Nephron (organoid): ENCODE results near the gene NCOA7.
"Not testable (repeated sequence)": the region's sequence is repeated elsewhere in the genome, so short reads cannot be mapped to it uniquely, and the experiment has no call there.

Source experiments
- H3K27ac Mint-ChIP-seq, 3 experiments: 2 replicates each; pipeline ENCODE4 v1.8.0; 2020; ENCODE audit warnings: mixed read lengths in 3 of 3, mild to moderate bottlenecking in 2 of 3, moderate library complexity in 1 of 3
- H3K27me3 Mint-ChIP-seq: 2 replicates; pipeline ENCODE4 v1.8.0; 2021; ENCODE audit warnings: low read depth, mild to moderate bottlenecking, moderate library complexity, mixed read lengths
- H3K36me3 Mint-ChIP-seq: 2 replicates; pipeline ENCODE4 v1.8.0; 2020; ENCODE audit warnings: low read depth, mixed read lengths
- H3K4me1 Mint-ChIP-seq: 2 replicates; pipeline ENCODE4 v1.8.0; 2020; ENCODE audit warnings: mixed read lengths
- H3K4me3 Mint-ChIP-seq, 3 experiments: 2 replicates each; pipeline ENCODE4 v1.8.0; 2020; ENCODE audit warnings: mild to moderate bottlenecking in 3 of 3, mixed read lengths in 3 of 3, moderate library complexity in 2 of 3
- H3K9me3 Mint-ChIP-seq: 2 replicates; pipeline ENCODE4 v1.8.0; 2020; ENCODE audit warnings: mixed read lengths
- CTCF ChIP-seq, 3 experiments: fragments of 200-600 bp; sonication (generic); IDR thresholded peaks; one replicate each; pipeline ENCODE4 v1.5.0; 2021; ENCODE audit warnings: antibody characterized with exemption in 3 of 3; ENCODE audit not compliant: unreplicated experiment in 3 of 3

The NCOA7 gene

DNA sequence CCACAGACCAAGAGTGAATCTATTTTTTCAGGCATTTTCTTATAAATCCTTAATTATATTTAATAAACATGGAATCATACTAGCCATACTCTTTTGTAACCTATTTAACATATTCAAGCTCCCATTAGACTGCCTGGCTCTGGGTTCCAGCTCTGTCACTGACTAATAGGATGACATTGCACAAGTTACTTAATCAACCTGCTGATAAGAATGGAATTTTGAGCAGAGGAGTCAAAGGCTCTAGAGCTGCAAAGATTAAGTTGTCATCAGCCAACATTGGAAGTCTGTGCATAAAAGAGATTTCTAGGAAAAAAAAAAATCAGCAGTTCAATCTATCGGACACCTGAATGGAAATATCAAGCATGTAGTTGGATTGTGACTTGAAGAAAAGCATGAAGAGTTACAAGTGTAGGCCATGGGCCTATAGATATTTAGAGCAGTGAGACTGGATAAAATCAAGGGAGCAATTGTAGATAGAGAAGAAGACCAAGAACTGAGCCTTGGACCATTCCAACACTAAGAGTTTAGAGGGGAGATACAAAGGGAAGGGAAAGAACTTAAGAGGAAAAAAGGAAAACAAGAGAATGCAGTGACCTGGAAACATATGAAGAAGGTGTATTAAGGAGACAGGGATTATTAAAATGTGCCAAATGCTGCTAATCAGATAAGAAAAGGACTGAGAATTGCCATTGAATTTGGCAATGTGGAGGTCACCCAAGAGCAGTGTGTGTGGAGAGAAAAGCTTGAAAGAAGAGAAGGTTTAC lies 154.8 kb downstream of the NCOA7 start:
- no peak for TF ChIP-seq CTCF (IDR thresholded peaks at IDR 0.05; ENCODE audit: unreplicated experiment in 3 of 3)
- H3K4me1 Mint-ChIP-seq = peaks cover 5% of the 10 kb centered on the region
- H3K36me3 Mint-ChIP-seq = no peaks in the 10 kb centered on the region
- no peaks in the 10 kb centered on the region for H3K27me3 Mint-ChIP-seq
- H3K27ac Mint-ChIP-seq = no peak overlapping the region
- no peaks in the 10 kb centered on the region for H3K9me3 Mint-ChIP-seq
- H3K4me3 Mint-ChIP-seq = no peak overlapping the region

DNA sequence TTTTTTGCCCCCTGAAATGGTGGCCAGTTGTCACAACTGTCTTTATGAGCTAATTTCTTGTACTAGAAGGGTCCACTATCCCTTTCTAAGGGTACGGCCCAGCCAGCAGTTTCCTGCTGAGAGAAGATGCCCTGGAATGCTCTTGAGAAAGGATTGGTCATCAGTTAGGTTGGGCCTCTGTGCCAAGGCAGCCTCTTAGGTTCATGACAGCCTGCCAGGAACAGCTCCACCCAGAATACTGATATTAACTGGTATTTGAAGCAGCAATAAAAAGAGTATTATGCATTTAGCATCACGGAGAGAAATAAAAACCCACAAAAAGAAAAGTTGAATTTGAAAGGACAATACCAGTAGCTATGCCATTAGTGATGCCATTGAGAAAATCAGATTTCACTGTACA lies 156.9 kb downstream of the NCOA7 start:
- peaks cover 5% of the 10 kb centered on the region for H3K4me1 Mint-ChIP-seq
- TF ChIP-seq CTCF (IDR thresholded peaks at IDR 0.05; ENCODE audit: unreplicated experiment in 3 of 3) = no peak
- no peaks in the 10 kb centered on the region for H3K9me3 Mint-ChIP-seq
- no peak overlapping the region for H3K27ac Mint-ChIP-seq
- H3K36me3 Mint-ChIP-seq = no peaks in the 10 kb centered on the region
- H3K27me3 Mint-ChIP-seq = no peaks in the 10 kb centered on the region
- no peak overlapping the region for H3K4me3 Mint-ChIP-seq

- Mint-ChIP-seq H3K9me3 (no peaks in the 10 kb centered on the region), H3K36me3 (no peaks in the 10 kb centered on the region), H3K4me1 (peaks cover 5% of the 10 kb centered on the region), H3K27me3 (no peaks in the 10 kb centered on the region), H3K4me3 (no peak overlapping the region), H3K27ac (no peak overlapping the region)
- TF ChIP-seq CTCF (IDR thresholded peaks at IDR 0.05; ENCODE audit: unreplicated experiment in 3 of 3) = no peak
These were observed 157.7 kb downstream of the NCOA7 start for GRCh38 chr6:125948455-125948854.

DNA sequence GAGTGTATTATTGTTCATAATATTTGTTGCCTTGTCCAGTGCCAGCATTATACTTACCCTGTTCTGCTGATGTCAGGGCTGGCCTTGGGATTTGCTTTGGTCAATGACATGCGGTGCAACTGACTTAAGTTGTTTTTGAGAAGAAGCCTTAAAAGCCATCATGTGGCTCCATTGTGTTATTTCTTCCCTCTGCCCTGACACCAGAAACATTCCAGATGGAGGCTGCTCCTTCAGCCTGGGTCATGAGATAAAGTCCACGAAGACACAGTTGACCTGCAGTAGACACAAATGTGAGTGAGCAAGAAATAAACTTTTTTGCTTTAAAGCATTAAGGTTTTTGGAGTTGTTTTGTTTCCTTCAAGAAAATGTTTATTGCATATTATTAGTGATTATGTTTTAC lies 158.3 kb downstream of the NCOA7 start:
- no peak for TF ChIP-seq CTCF (IDR thresholded peaks at IDR 0.05; ENCODE audit: unreplicated experiment in 3 of 3)
- Mint-ChIP-seq H3K4me3 (no peak overlapping the region), H3K9me3 (no peaks in the 10 kb centered on the region), H3K36me3 (no peaks in the 10 kb centered on the region), H3K4me1 (peaks cover 5% of the 10 kb centered on the region), H3K27me3 (no peaks in the 10 kb centered on the region), H3K27ac (no peak overlapping the region)

DNA sequence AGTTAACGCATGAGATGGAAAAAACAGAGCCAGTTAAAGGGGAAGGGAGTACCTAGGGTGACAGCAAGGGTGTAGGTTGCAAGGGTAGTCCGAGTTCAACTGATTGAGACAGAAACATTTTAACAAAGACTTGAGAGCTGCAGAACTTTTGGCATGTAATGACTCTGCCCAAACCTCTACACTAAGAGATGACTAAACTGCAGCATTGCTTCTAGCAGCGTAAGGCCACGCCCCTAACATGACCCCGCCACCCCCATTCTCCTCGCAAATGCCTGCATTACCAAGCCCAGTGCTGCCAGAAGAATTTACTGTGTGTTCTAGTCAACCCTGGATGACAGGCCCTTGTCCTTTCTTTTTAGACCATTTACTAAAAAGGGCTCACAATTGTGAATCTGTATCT lies 159.5 kb downstream of the NCOA7 start:
- Mint-ChIP-seq H3K4me1 (peaks cover 5% of the 10 kb centered on the region), H3K27ac (no peak overlapping the region), H3K36me3 (no peaks in the 10 kb centered on the region), H3K27me3 (no peaks in the 10 kb centered on the region), H3K9me3 (no peaks in the 10 kb centered on the region), H3K4me3 (no peak overlapping the region)
- TF ChIP-seq CTCF (IDR thresholded peaks at IDR 0.05; ENCODE audit: unreplicated experiment in 3 of 3) = no peak

DNA sequence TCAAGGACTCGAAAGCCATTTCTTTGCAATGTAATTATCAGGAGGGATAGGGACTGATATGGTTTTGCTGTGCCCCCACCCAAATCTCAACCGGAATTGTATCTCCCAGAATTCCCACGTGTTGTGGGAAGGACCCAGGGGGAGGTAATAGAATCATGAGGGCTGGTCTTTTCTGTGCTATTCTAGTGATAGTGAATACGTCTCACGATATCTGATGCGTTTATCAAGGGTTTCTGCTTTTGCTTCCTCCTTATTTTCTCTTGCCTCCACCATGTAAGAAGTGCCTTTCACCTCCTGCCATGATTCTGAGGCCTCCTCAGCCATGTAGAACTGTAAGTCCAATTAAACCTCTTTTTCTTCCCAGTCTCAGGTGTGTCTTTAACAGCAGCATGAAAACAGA lies 160.0 kb downstream of the NCOA7 start:
- not testable (repeated sequence) for H3K4me1 Mint-ChIP-seq, H3K4me3 Mint-ChIP-seq, H3K27ac Mint-ChIP-seq, H3K36me3 Mint-ChIP-seq, H3K27me3 Mint-ChIP-seq, H3K9me3 Mint-ChIP-seq
